Measurements from ENCODE around the gene ISG20. TPM values are rescaled to one million over a fixed set of nuclear protein-coding genes. Genes with fewer than 3 reads are reported as not detected.

Gene ISG20
- total and polyA plus RNA-seq, 5 experiments from 2014 or later: 142 to 562 (median 422) TPM

- Mint-ChIP-seq H3K27ac (peak overlapping the region; percentile 87 to 100 (median 96)), H3K36me3 (peaks cover 0 to 3% (median 0%) of the 10 kb centered on the region in 3 donors), H3K4me3 (peak overlapping the region; percentile 85 to 97 (median 90)), H3K9me3 (no peaks in the 10 kb centered on the region), H3K27me3 (peaks cover 0 to 9% (median 6%) of the 10 kb centered on the region in 5 donors), H3K4me1 (peaks cover 29 to 56% (median 50%) of the 10 kb centered on the region in 4 donors)
- POLR2A ChIA-PET: interaction anchor here (0.5 to 2.1 kb wide), 13 partner anchors 8 to 281 kb away, joined by 3 to 16 read pairs (median 6); partner anchors contain the start of genes MRPL46 and MRPS11
- peak in 7 of 10 donors; percentile 34 to 79 (median 67) for DNase-seq
- peak; percentile 43 to 52 for ATAC-seq
Measured at GRCh38 chr15:88621789-88622604, 16.8 kb upstream of the ISG20 start.

- DNase-seq: no peak
- Mint-ChIP-seq H3K27ac (peak overlapping the region; percentile 87 to 100 (median 96)), H3K9me3 (no peaks in the 10 kb centered on the region), H3K36me3 (peaks cover 0 to 6% (median under 1%) of the 10 kb centered on the region in 3 donors), H3K27me3 (peaks cover 0 to 9% (median 3%) of the 10 kb centered on the region in 5 donors), H3K4me1 (peaks cover 30 to 62% (median 56%) of the 10 kb centered on the region in 4 donors), H3K4me3 (peak overlapping the region; percentile 85 to 97 (median 90))
- POLR2A ChIA-PET: interaction anchor here (1.1 to 2.1 kb wide), 6 partner anchors 8 to 280 kb away, joined by 6 to 16 read pairs (median 9); no protein-coding TSS in a partner anchor
- no peak for ATAC-seq
Measured at GRCh38 chr15:88622605-88622975, 16.2 kb upstream of the ISG20 start.

- no peak for DNase-seq
- Mint-ChIP-seq H3K9me3 (no peaks in the 10 kb centered on the region), H3K36me3 (peaks cover 0 to 9% (median 3%) of the 10 kb centered on the region in 3 donors), H3K4me3 (peak overlapping the region; percentile 85 to 97 (median 90)), H3K27me3 (peaks cover 0 to 9% (median 2%) of the 10 kb centered on the region in 5 donors), H3K27ac (peak overlapping the region; percentile 87 to 100 (median 96)), H3K4me1 (peaks cover 32 to 67% (median 60%) of the 10 kb centered on the region in 4 donors)
- ATAC-seq: no peak
- POLR2A ChIA-PET: interaction anchor here (2.2 kb wide), 1 partner anchor 156 kb away, joined by 12 read pairs; the partner anchor contains the start of genes MRPL46 and MRPS11
Measured at GRCh38 chr15:88623061-88623460, 15.8 kb upstream of the ISG20 start.

- Mint-ChIP-seq H3K4me1 (peaks cover 34 to 72% (median 66%) of the 10 kb centered on the region in 4 donors), H3K36me3 (peaks cover 0 to 10% (median 6%) of the 10 kb centered on the region in 3 donors), H3K9me3 (no peaks in the 10 kb centered on the region), H3K27ac (peak overlapping the region; percentile 87 to 100 (median 96)), H3K4me3 (peak overlapping the region; percentile 85 to 97 (median 90)), H3K27me3 (peaks cover 0 to 9% (median 2%) of the 10 kb centered on the region in 5 donors)
- ATAC-seq (no peak), DNase-seq (no peak)
- POLR2A ChIA-PET: interaction anchor here (2.2 kb wide), 1 partner anchor 156 kb away, joined by 12 read pairs; the partner anchor contains the start of genes MRPL46 and MRPS11
Measured at GRCh38 chr15:88623632-88624031, 15.2 kb upstream of the ISG20 start.

- H3K36me3 Mint-ChIP-seq: peaks cover 0 to 17% (median 14%) of the 10 kb centered on the region in 3 donors
- peak in 8 of 10 donors; percentile 54 to 79 (median 70) for DNase-seq
- peaks cover 0 to 9% (median 2%) of the 10 kb centered on the region in 5 donors for H3K27me3 Mint-ChIP-seq
- peak; percentile 44 to 53 for ATAC-seq
- POLR2A ChIA-PET: interaction anchor here (0.5 to 5.0 kb wide), 7 partner anchors 21 to 419 kb away, joined by 3 to 34 read pairs (median 5); partner anchors contain the start of genes HAPLN3, MRPL46 and MRPS11
- peaks cover 35 to 80% (median 73%) of the 10 kb centered on the region in 4 donors for H3K4me1 Mint-ChIP-seq
- no peaks in the 10 kb centered on the region for H3K9me3 Mint-ChIP-seq
- H3K4me3 Mint-ChIP-seq: peak overlapping the region; percentile 79 to 97 (median 88)
- H3K27ac Mint-ChIP-seq: peak overlapping the region; percentile 87 to 100 (median 96)
Measured at GRCh38 chr15:88624156-88624970, 14.5 kb upstream of the ISG20 start.

- peak overlapping the region; percentile 87 to 100 (median 96) for H3K27ac Mint-ChIP-seq
- H3K9me3 Mint-ChIP-seq: no peaks in the 10 kb centered on the region
- no peak for ATAC-seq
- H3K36me3 Mint-ChIP-seq: peaks cover 0 to 24% (median 20%) of the 10 kb centered on the region in 3 donors
- H3K27me3 Mint-ChIP-seq: peaks cover 0 to 3% (median 0%) of the 10 kb centered on the region in 5 donors
- H3K4me1 Mint-ChIP-seq: peaks cover 41 to 86% (median 80%) of the 10 kb centered on the region in 4 donors
- POLR2A ChIA-PET: interaction anchor here (0.5 to 5.0 kb wide), 6 partner anchors 20 to 418 kb away, joined by 3 to 34 read pairs (median 5); partner anchors contain the start of genes HAPLN3, MRPL46 and MRPS11
- peak overlapping the region; percentile 79 to 97 (median 88) for H3K4me3 Mint-ChIP-seq
- DNase-seq: no peak
Measured at GRCh38 chr15:88624971-88625490, 13.8 kb upstream of the ISG20 start.

GRCh38 chr15:88625943-88626741 is 12.7 kb upstream of the ISG20 start:
- Mint-ChIP-seq H3K27me3 (no peaks in the 10 kb centered on the region), H3K4me1 (peaks cover 43 to 92% (median 86%) of the 10 kb centered on the region in 4 donors), H3K4me3 (peak overlapping the region in 8 of 10 donors; percentile 12 to 70 (median 47)), H3K9me3 (no peaks in the 10 kb centered on the region), H3K36me3 (peaks cover 0 to 30% (median 24%) of the 10 kb centered on the region in 3 donors), H3K27ac (peak overlapping the region; percentile 91 to 100 (median 97))
- ATAC-seq: no peak
- no peak for DNase-seq
- POLR2A ChIA-PET: interaction anchor here (0.6 to 5.0 kb wide), 4 partner anchors 19 to 159 kb away, joined by 3 to 34 read pairs (median 4); partner anchors contain the start of genes MRPL46 and MRPS11

- peak overlapping the region; percentile 90 to 100 (median 97) for H3K27ac Mint-ChIP-seq
- ATAC-seq: peak; percentile 78 to 88
- H3K9me3 Mint-ChIP-seq: no peaks in the 10 kb centered on the region
- POLR2A ChIA-PET: interaction anchor here (0.7 to 5.0 kb wide), 5 partner anchors 18 to 187 kb away, joined by 3 to 34 read pairs (median 4); partner anchors contain the start of genes MRPL46 and MRPS11
- peak overlapping the region; percentile 42 to 88 (median 68) for H3K4me3 Mint-ChIP-seq
- H3K4me1 Mint-ChIP-seq: peaks cover 40 to 96% (median 89%) of the 10 kb centered on the region in 4 donors
- H3K27me3 Mint-ChIP-seq: no peaks in the 10 kb centered on the region
- DNase-seq: peak in 9 of 10 donors; percentile 62 to 95 (median 84)
- H3K36me3 Mint-ChIP-seq: peaks cover 0 to 40% (median 32%) of the 10 kb centered on the region in 3 donors
Measured at GRCh38 chr15:88627463-88627862, 11.4 kb upstream of the ISG20 start.

GRCh38 chr15:88628018-88628654 is 10.7 kb upstream of the ISG20 start:
- H3K4me3 Mint-ChIP-seq: peak overlapping the region; percentile 42 to 88 (median 68)
- ATAC-seq (no peak), DNase-seq (no peak)
- H3K4me1 Mint-ChIP-seq: peaks cover 37 to 95% (median 88%) of the 10 kb centered on the region in 4 donors
- H3K36me3 Mint-ChIP-seq: peaks cover 0 to 41% (median 35%) of the 10 kb centered on the region in 3 donors
- POLR2A ChIA-PET: interaction anchor here (0.7 to 5.0 kb wide), 4 partner anchors 18 to 188 kb away, joined by 3 to 34 read pairs (median 4); no protein-coding TSS in a partner anchor
- no peaks in the 10 kb centered on the region for H3K9me3 Mint-ChIP-seq
- H3K27ac Mint-ChIP-seq: peak overlapping the region; percentile 90 to 100 (median 97)
- H3K27me3 Mint-ChIP-seq: no peaks in the 10 kb centered on the region

GRCh38 chr15:88629071-88629470 is 9.7 kb upstream of the ISG20 start:
- Mint-ChIP-seq H3K27ac (peak overlapping the region; percentile 90 to 100 (median 97)), H3K9me3 (no peaks in the 10 kb centered on the region), H3K4me3 (peak overlapping the region in 7 of 10 donors; percentile 42 to 88 (median 68)), H3K36me3 (peaks cover 0 to 40% (median 38%) of the 10 kb centered on the region in 3 donors), H3K4me1 (peaks cover 31 to 92% (median 85%) of the 10 kb centered on the region in 4 donors), H3K27me3 (no peaks in the 10 kb centered on the region)
- ATAC-seq (no peak), DNase-seq (no peak)
- POLR2A ChIA-PET: interaction anchor here (1.0 to 5.0 kb wide), 2 partner anchors 20 to 21 kb away, joined by 3 to 34 read pairs; no protein-coding TSS in a partner anchor

Data from naive thymus-derived CD8-positive, alpha-beta T cell (primary cell).